ENCODE data around the gene LINC00632.

LINC00632 gene

DNA sequence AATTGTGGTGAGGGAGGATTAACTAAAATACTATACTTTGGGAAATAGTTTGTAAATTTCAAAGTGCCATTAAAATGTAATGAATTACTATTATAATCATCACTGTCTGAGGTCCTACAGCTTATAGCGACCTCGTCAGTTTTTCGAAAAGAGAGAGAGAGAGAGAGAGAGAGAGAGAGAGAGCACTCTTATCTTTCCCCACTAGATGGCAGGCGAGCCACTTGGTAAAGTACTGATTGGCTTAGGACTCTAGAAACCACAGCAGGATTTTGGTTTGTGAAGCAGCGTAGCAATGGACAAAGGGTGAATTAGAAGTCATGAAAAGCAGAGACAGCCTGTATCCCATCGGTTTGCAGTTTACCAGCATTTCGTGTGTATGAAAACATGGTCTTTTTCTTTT, 52.5 kb downstream of the LINC00632 start:
- H3K79me1 ChIP-seq (ENCODE audit: low read length): no peaks in the 10 kb centered on the region
- H2AK5ac ChIP-seq (ENCODE audit: low read length): no peak overlapping the region
- H2AFZ ChIP-seq (ENCODE audit: insufficient read depth, low read length, poor library complexity): no peak overlapping the region
- no peak overlapping the region for H3K9ac ChIP-seq (ENCODE audit: low read length)
- no peak overlapping the region for H3K4ac ChIP-seq (ENCODE audit: low read depth, low read length)
- no peak overlapping the region for H4K91ac ChIP-seq (ENCODE audit: low read depth, low read length)
- no peak overlapping the region for H3K4me3 ChIP-seq (ENCODE audit: low read depth, low read length)
- H3K23ac ChIP-seq (ENCODE audit: low read length): no peak overlapping the region
- H3K4me1 ChIP-seq (ENCODE audit: control insufficient read depth in 1 of 2, insufficient read depth in 2 of 2, low read length in 2 of 2): no peaks in the 10 kb centered on the region
- no peak overlapping the region for H4K12ac ChIP-seq (ENCODE audit: low read depth, low read length)
- no peak overlapping the region for H3K27ac ChIP-seq (ENCODE audit: low read depth, low read length)
- no peaks in the 10 kb centered on the region for H3K27me3 ChIP-seq (ENCODE audit: insufficient read depth, low read length)
- no peak overlapping the region for H2BK5ac ChIP-seq (ENCODE audit: low read depth, low read length, poor library complexity)
- no CpG with 5 or more reads among the region's 7 CpGs for WGBS (ENCODE audit: extremely low coverage, insufficient coverage, insufficient read length)
- H2BK120ac ChIP-seq (ENCODE audit: insufficient read depth, low read length, poor library complexity): no peak overlapping the region
- peak in 1 of 2 donors; percentile 50 for DNase-seq
- no peaks in the 10 kb centered on the region for H3K79me2 ChIP-seq (ENCODE audit: control insufficient read depth, insufficient read depth, low read length, poor library complexity)
- no peak overlapping the region for H3K14ac ChIP-seq (ENCODE audit: low read length)
- H2BK12ac ChIP-seq (ENCODE audit: low read length): no peak overlapping the region
- no peaks in the 10 kb centered on the region for H3K36me3 ChIP-seq (ENCODE audit: control insufficient read depth in 1 of 2, insufficient read depth in 2 of 2, low read length in 2 of 2)
- H3K9me3 ChIP-seq (ENCODE audit: insufficient read depth, low read depth, low read length): no peaks in the 10 kb centered on the region
- H4K8ac ChIP-seq (ENCODE audit: low read depth, low read length): no peak overlapping the region
- H3K4me2 ChIP-seq (ENCODE audit: low read length): no peak overlapping the region
- H3K18ac ChIP-seq (ENCODE audit: low read length): no peak overlapping the region

- Histone ChIP-seq H2BK12ac (ENCODE audit: low read length) (no peak overlapping the region), H3K79me2 (ENCODE audit: control insufficient read depth, insufficient read depth, low read length, poor library complexity) (no peaks in the 10 kb centered on the region), H2BK120ac (ENCODE audit: insufficient read depth, low read length, poor library complexity) (no peak overlapping the region), H2AFZ (ENCODE audit: insufficient read depth, low read length, poor library complexity) (no peak overlapping the region), H3K36me3 (ENCODE audit: control insufficient read depth in 1 of 2, insufficient read depth in 2 of 2, low read length in 2 of 2) (no peaks in the 10 kb centered on the region), H3K18ac (ENCODE audit: low read length) (no peak overlapping the region), H2BK5ac (ENCODE audit: low read depth, low read length, poor library complexity) (no peak overlapping the region), H3K27me3 (ENCODE audit: insufficient read depth, low read length) (no peaks in the 10 kb centered on the region), H3K27ac (ENCODE audit: low read depth, low read length) (no peak overlapping the region), H3K23ac (ENCODE audit: low read length) (no peak overlapping the region), H2AK5ac (ENCODE audit: low read length) (no peak overlapping the region), H4K12ac (ENCODE audit: low read depth, low read length) (no peak overlapping the region), H3K79me1 (ENCODE audit: low read length) (no peaks in the 10 kb centered on the region), H3K9ac (ENCODE audit: low read length) (peak overlapping the region; percentile 45), H3K4me2 (ENCODE audit: low read length) (peak overlapping the region; percentile 72), H3K14ac (ENCODE audit: low read length) (no peak overlapping the region), H3K4ac (ENCODE audit: low read depth, low read length) (no peak overlapping the region), H4K91ac (ENCODE audit: low read depth, low read length) (peak overlapping the region; percentile 35), H3K4me3 (ENCODE audit: low read depth, low read length) (peak overlapping the region; percentile 67), H4K8ac (ENCODE audit: low read depth, low read length) (no peak overlapping the region), H3K9me3 (ENCODE audit: insufficient read depth, low read depth, low read length) (no peaks in the 10 kb centered on the region), H3K4me1 (ENCODE audit: control insufficient read depth in 1 of 2, insufficient read depth in 2 of 2, low read length in 2 of 2) (no peaks in the 10 kb centered on the region)
- DNase-seq: peak in 1 of 2 donors; percentile 11
- no CpG with 5 or more reads among the region's 31 CpGs for WGBS (ENCODE audit: extremely low coverage, insufficient coverage, insufficient read length)
Observed at GRCh38 chrX:140764401-140764919, 54.9 kb downstream of the LINC00632 start.

- Histone ChIP-seq H4K12ac (ENCODE audit: low read depth, low read length) (no peak overlapping the region), H3K18ac (ENCODE audit: low read length) (no peak overlapping the region), H4K91ac (ENCODE audit: low read depth, low read length) (no peak overlapping the region), H2BK12ac (ENCODE audit: low read length) (no peak overlapping the region), H3K36me3 (ENCODE audit: control insufficient read depth in 1 of 2, insufficient read depth in 2 of 2, low read length in 2 of 2) (no peaks in the 10 kb centered on the region), H3K9me3 (ENCODE audit: insufficient read depth, low read depth, low read length) (no peaks in the 10 kb centered on the region), H3K27ac (ENCODE audit: low read depth, low read length) (no peak overlapping the region), H4K8ac (ENCODE audit: low read depth, low read length) (peak overlapping the region; percentile 11), H3K4me3 (ENCODE audit: low read depth, low read length) (peak overlapping the region; percentile 51), H2AFZ (ENCODE audit: insufficient read depth, low read length, poor library complexity) (no peak overlapping the region), H3K9ac (ENCODE audit: low read length) (no peak overlapping the region), H2BK120ac (ENCODE audit: insufficient read depth, low read length, poor library complexity) (no peak overlapping the region), H3K4me1 (ENCODE audit: control insufficient read depth in 1 of 2, insufficient read depth in 2 of 2, low read length in 2 of 2) (no peaks in the 10 kb centered on the region), H3K4me2 (ENCODE audit: low read length) (peak overlapping the region; percentile 72), H3K14ac (ENCODE audit: low read length) (no peak overlapping the region), H3K79me2 (ENCODE audit: control insufficient read depth, insufficient read depth, low read length, poor library complexity) (no peaks in the 10 kb centered on the region), H3K23ac (ENCODE audit: low read length) (no peak overlapping the region), H3K4ac (ENCODE audit: low read depth, low read length) (no peak overlapping the region), H3K27me3 (ENCODE audit: insufficient read depth, low read length) (no peaks in the 10 kb centered on the region), H3K79me1 (ENCODE audit: low read length) (no peaks in the 10 kb centered on the region), H2BK5ac (ENCODE audit: low read depth, low read length, poor library complexity) (no peak overlapping the region), H2AK5ac (ENCODE audit: low read length) (no peak overlapping the region)
- WGBS (ENCODE audit: extremely low coverage, insufficient coverage, insufficient read length): no CpG with 5 or more reads among the region's 19 CpGs
- no peak for DNase-seq
Observed at GRCh38 chrX:140765043-140765784, 55.7 kb downstream of the LINC00632 start.

- Histone ChIP-seq H3K18ac (ENCODE audit: low read length) (no peak overlapping the region), H4K8ac (ENCODE audit: low read depth, low read length) (no peak overlapping the region), H2AFZ (ENCODE audit: insufficient read depth, low read length, poor library complexity) (no peak overlapping the region), H4K12ac (ENCODE audit: low read depth, low read length) (no peak overlapping the region), H3K9ac (ENCODE audit: low read length) (no peak overlapping the region), H2BK120ac (ENCODE audit: insufficient read depth, low read length, poor library complexity) (no peak overlapping the region), H3K79me2 (ENCODE audit: control insufficient read depth, insufficient read depth, low read length, poor library complexity) (no peaks in the 10 kb centered on the region), H3K27me3 (ENCODE audit: insufficient read depth, low read length) (no peaks in the 10 kb centered on the region), H3K27ac (ENCODE audit: low read depth, low read length) (no peak overlapping the region), H2BK12ac (ENCODE audit: low read length) (no peak overlapping the region), H3K36me3 (ENCODE audit: control insufficient read depth in 1 of 2, insufficient read depth in 2 of 2, low read length in 2 of 2) (no peaks in the 10 kb centered on the region), H3K23ac (ENCODE audit: low read length) (no peak overlapping the region), H3K4me3 (ENCODE audit: low read depth, low read length) (no peak overlapping the region), H2BK5ac (ENCODE audit: low read depth, low read length, poor library complexity) (no peak overlapping the region), H4K91ac (ENCODE audit: low read depth, low read length) (no peak overlapping the region), H3K9me3 (ENCODE audit: insufficient read depth, low read depth, low read length) (no peaks in the 10 kb centered on the region), H3K4me2 (ENCODE audit: low read length) (peak overlapping the region; percentile 72), H3K14ac (ENCODE audit: low read length) (no peak overlapping the region), H2AK5ac (ENCODE audit: low read length) (no peak overlapping the region), H3K79me1 (ENCODE audit: low read length) (no peaks in the 10 kb centered on the region), H3K4ac (ENCODE audit: low read depth, low read length) (no peak overlapping the region), H3K4me1 (ENCODE audit: control insufficient read depth in 1 of 2, insufficient read depth in 2 of 2, low read length in 2 of 2) (no peaks in the 10 kb centered on the region)
- WGBS (ENCODE audit: extremely low coverage, insufficient coverage, insufficient read length): no CpG with 5 or more reads among the region's 8 CpGs
- peak in 1 of 2 donors; percentile 66 for DNase-seq
Observed at GRCh38 chrX:140766024-140766611, 56.6 kb downstream of the LINC00632 start.
